Mesenchymal stem cell (in vitro differentiated cells and primary cell): ENCODE measurements around the gene SLC6A4.

ENCODE experiments used
- DNase-seq: peaks from one replicate; pipeline ENCODE4 v3.0.0-alpha.2; 2013
- H2AFZ ChIP-seq: one replicate; pipeline ENCODE4 v1.6.1; 2013; ENCODE audit warnings: low read depth, mild to moderate bottlenecking, control low read depth, inconsistent platforms, low read length, moderate library complexity
- H2AK5ac ChIP-seq: 2 replicates; pipeline ENCODE4 v1.6.1; 2013; ENCODE audit warnings: low read length, moderate library complexity, mild to moderate bottlenecking, inconsistent platforms; ENCODE audit not compliant: severe bottlenecking
- H2BK120ac ChIP-seq: one replicate; pipeline ENCODE4 v1.6.1; 2013; ENCODE audit warnings: low read depth, mild to moderate bottlenecking, inconsistent platforms, low read length, moderate library complexity
- H2BK12ac ChIP-seq, 2 experiments: one replicate each; pipeline ENCODE4 v1.6.1; 2013; ENCODE audit warnings: inconsistent platforms in 2 of 2, low read length in 2 of 2, mild to moderate bottlenecking in 2 of 2, moderate library complexity in 2 of 2, control low read depth in 1 of 2
- H2BK15ac ChIP-seq: one replicate; pipeline ENCODE4 v1.6.1; 2013; ENCODE audit warnings: mild to moderate bottlenecking, low read depth, inconsistent platforms; ENCODE audit not compliant: poor library complexity, severe bottlenecking
- H2BK5ac ChIP-seq: 2 replicates; pipeline ENCODE4 v1.6.1; 2013; ENCODE audit warnings: low read depth, mild to moderate bottlenecking, low read length, control low read depth, inconsistent platforms; ENCODE audit not compliant: poor library complexity, severe bottlenecking
- H3K14ac ChIP-seq, 2 experiments: one replicate each; pipeline ENCODE4 v1.6.1; 2013; ENCODE audit warnings: inconsistent platforms in 2 of 2, low read length in 2 of 2, control low read depth in 1 of 2, mild to moderate bottlenecking in 1 of 2, moderate library complexity in 1 of 2
- H3K18ac ChIP-seq, 2 experiments: one replicate each; pipeline ENCODE4 v1.6.1; 2013; ENCODE audit warnings: inconsistent platforms in 2 of 2, low read length in 2 of 2, control low read depth in 1 of 2, low read depth in 1 of 2, mild to moderate bottlenecking in 1 of 2
- H3K23ac ChIP-seq, 2 experiments: one replicate each; pipeline ENCODE4 v1.6.1; 2013; ENCODE audit warnings: inconsistent platforms in 2 of 2, low read length in 2 of 2, mild to moderate bottlenecking in 2 of 2, moderate library complexity in 2 of 2, control low read depth in 1 of 2
- H3K27ac ChIP-seq: 2 replicates; pipeline ENCODE4 v1.5.1; 2013; ENCODE audit warnings: mild to moderate bottlenecking, moderate library complexity, low read length, control low read depth, inconsistent platforms; ENCODE audit not compliant: poor library complexity, severe bottlenecking
- H3K27me3 ChIP-seq, 2 experiments: 2 replicates each; pipeline versions ENCODE4 v1.6.1 to v1.7.0; 2013; ENCODE audit warnings: low read length in 2 of 2, mild to moderate bottlenecking in 2 of 2, moderate library complexity in 2 of 2, control low read depth in 1 of 2, inconsistent platforms in 1 of 2; ENCODE audit not compliant: control insufficient read depth in 1 of 2, insufficient read depth in 1 of 2
- H3K36me3 ChIP-seq, 2 experiments: 2 replicates each; pipeline versions ENCODE4 v1.6.1 to v1.7.0; 2013; ENCODE audit warnings: low read length in 2 of 2, control low read depth in 1 of 2, inconsistent platforms in 1 of 2, low read depth in 1 of 2, mild to moderate bottlenecking in 1 of 2; ENCODE audit not compliant: insufficient read depth in 2 of 2, control insufficient read depth in 1 of 2
- H3K4ac ChIP-seq, 2 experiments: one replicate each; pipeline ENCODE4 v1.6.1; 2013; ENCODE audit warnings: inconsistent platforms in 2 of 2, low read length in 2 of 2, mild to moderate bottlenecking in 2 of 2, moderate library complexity in 2 of 2, control low read depth in 1 of 2, low read depth in 1 of 2
- H3K4me1 ChIP-seq: 2 replicates; pipeline ENCODE4 v1.6.1; 2013; ENCODE audit warnings: low read depth, low read length, control low read depth; ENCODE audit not compliant: control insufficient read depth, insufficient read depth
- H3K4me2 ChIP-seq: 2 replicates; pipeline ENCODE4 v1.6.1; 2013; ENCODE audit warnings: low read length, mild to moderate bottlenecking, inconsistent platforms; ENCODE audit not compliant: poor library complexity, severe bottlenecking
- H3K4me3 ChIP-seq, 2 experiments: 2 replicates each; pipeline versions ENCODE4 v1.5.1 to v1.7.0; 2013; ENCODE audit warnings: low read length in 2 of 2, mild to moderate bottlenecking in 2 of 2, control low read depth in 1 of 2, low read depth in 1 of 2; ENCODE audit not compliant: insufficient read depth in 1 of 2
- H3K79me1 ChIP-seq: replicated peaks from 2 replicates; pipeline ENCODE4 v1.6.1; 2013; ENCODE audit warnings: mild to moderate bottlenecking, control low read depth, low read length, inconsistent platforms; ENCODE audit not compliant: poor library complexity, severe bottlenecking
- H3K9ac ChIP-seq: 2 replicates; pipeline ENCODE4 v1.7.0; 2013; ENCODE audit warnings: mild to moderate bottlenecking, low read length, moderate library complexity
- H3K9me3 ChIP-seq: 2 replicates; pipeline ENCODE4 v1.7.0; 2013; ENCODE audit warnings: mild to moderate bottlenecking, low read length; ENCODE audit not compliant: control insufficient read depth
- H4K8ac ChIP-seq: one replicate; pipeline ENCODE4 v1.6.1; 2013; ENCODE audit warnings: inconsistent platforms, mild to moderate bottlenecking, low read length, moderate library complexity
- H4K91ac ChIP-seq: one replicate; pipeline ENCODE4 v1.6.1; 2013; ENCODE audit warnings: mild to moderate bottlenecking, low read length, inconsistent platforms
- WGBS: methylation state at CpG from one replicate; pipeline ENCODE4 v1.1.7; 2013; ENCODE audit warnings: mixed read lengths; 5-methylcytosine and 5-hydroxymethylcytosine counted together

SLC6A4 gene

GRCh38 chr17:30209930-30210329 is 25.6 kb downstream of the SLC6A4 start:
- H2BK12ac ChIP-seq: no peak overlapping the region
- no peak overlapping the region for H3K4ac ChIP-seq
- H3K36me3 ChIP-seq: no peaks in the 10 kb centered on the region
- H3K79me1 ChIP-seq: no peaks in the 10 kb centered on the region
- H3K18ac ChIP-seq: no peak overlapping the region
- no peak overlapping the region for H3K14ac ChIP-seq
- H2BK120ac ChIP-seq: no peak overlapping the region
- H3K4me1 ChIP-seq: no peaks in the 10 kb centered on the region
- WGBS: 91% methylated on average over 7 of the region's 7 CpGs
- H3K27me3 ChIP-seq: peaks cover 5 to 23% of the 10 kb centered on the region in 2 experiments
- no peak overlapping the region for H3K9ac ChIP-seq
- H3K23ac ChIP-seq: no peak overlapping the region
- H4K91ac ChIP-seq: no peak overlapping the region
- H3K4me3 ChIP-seq: no peak overlapping the region
- no peak overlapping the region for H2AK5ac ChIP-seq
- no peak overlapping the region for H2BK15ac ChIP-seq
- H2AFZ ChIP-seq: no peak overlapping the region
- no peak overlapping the region for H3K27ac ChIP-seq
- H3K4me2 ChIP-seq: no peak overlapping the region
- no peak for DNase-seq
- H3K9me3 ChIP-seq: no peaks in the 10 kb centered on the region
- no peak overlapping the region for H2BK5ac ChIP-seq
- H4K8ac ChIP-seq: no peak overlapping the region

- Histone ChIP-seq H3K27ac (no peak overlapping the region), H3K36me3 (no peaks in the 10 kb centered on the region), H2AFZ (no peak overlapping the region), H3K9ac (no peak overlapping the region), H3K9me3 (no peaks in the 10 kb centered on the region), H3K14ac (no peak overlapping the region), H2BK12ac (no peak overlapping the region), H3K4me2 (no peak overlapping the region), H2BK5ac (no peak overlapping the region), H2BK120ac (no peak overlapping the region), H3K18ac (no peak overlapping the region), H2AK5ac (no peak overlapping the region), H4K91ac (no peak overlapping the region), H3K79me1 (no peaks in the 10 kb centered on the region), H3K4me3 (no peak overlapping the region), H3K4ac (no peak overlapping the region), H2BK15ac (no peak overlapping the region), H3K27me3 (peaks cover 5 to 23% of the 10 kb centered on the region in 2 experiments), H4K8ac (no peak overlapping the region), H3K4me1 (no peaks in the 10 kb centered on the region), H3K23ac (no peak overlapping the region)
- WGBS: 67% methylated on average over 1 of the region's 3 CpGs
- no peak for DNase-seq
Observed at GRCh38 chr17:30208214-30208613, 27.3 kb downstream of the SLC6A4 start.

GRCh38 chr17:30207655-30208054 is 27.8 kb downstream of the SLC6A4 start:
- Histone ChIP-seq H3K14ac (no peak overlapping the region), H2BK15ac (no peak overlapping the region), H4K8ac (no peak overlapping the region), H4K91ac (no peak overlapping the region), H3K4me2 (no peak overlapping the region), H3K4ac (no peak overlapping the region), H3K23ac (no peak overlapping the region), H2BK5ac (no peak overlapping the region), H3K18ac (no peak overlapping the region), H3K27ac (no peak overlapping the region), H3K79me1 (no peaks in the 10 kb centered on the region), H2BK12ac (no peak overlapping the region), H3K4me1 (no peaks in the 10 kb centered on the region), H3K4me3 (no peak overlapping the region), H3K36me3 (no peaks in the 10 kb centered on the region), H3K9ac (no peak overlapping the region), H3K9me3 (no peaks in the 10 kb centered on the region), H2BK120ac (no peak overlapping the region), H2AK5ac (no peak overlapping the region), H3K27me3 (peaks cover 5 to 28% of the 10 kb centered on the region in 2 experiments), H2AFZ (no peak overlapping the region)
- no peak for DNase-seq
- WGBS: 94% methylated on average over 9 of the region's 9 CpGs

GRCh38 chr17:30203471-30203981 is 32.0 kb downstream of the SLC6A4 start:
- H3K23ac ChIP-seq: no peak overlapping the region
- no peak overlapping the region for H2BK15ac ChIP-seq
- no peak overlapping the region for H3K9ac ChIP-seq
- 81% methylated on average over 6 of the region's 6 CpGs for WGBS
- H3K36me3 ChIP-seq: no peaks in the 10 kb centered on the region
- no peak overlapping the region for H2BK120ac ChIP-seq
- no peak overlapping the region for H3K14ac ChIP-seq
- no peak overlapping the region for H2BK5ac ChIP-seq
- H3K79me1 ChIP-seq: no peaks in the 10 kb centered on the region
- H3K4me1 ChIP-seq: no peaks in the 10 kb centered on the region
- no peak overlapping the region for H4K8ac ChIP-seq
- H3K9me3 ChIP-seq: no peaks in the 10 kb centered on the region
- H2BK12ac ChIP-seq: no peak overlapping the region
- peaks cover 0 to 18% of the 10 kb centered on the region in 2 experiments for H3K27me3 ChIP-seq
- H3K27ac ChIP-seq: no peak overlapping the region
- H3K18ac ChIP-seq: no peak overlapping the region
- H4K91ac ChIP-seq: no peak overlapping the region
- no peak overlapping the region for H3K4me3 ChIP-seq
- H2AK5ac ChIP-seq: no peak overlapping the region
- H3K4ac ChIP-seq: no peak overlapping the region
- no peak overlapping the region for H2AFZ ChIP-seq
- no peak for DNase-seq
- no peak overlapping the region for H3K4me2 ChIP-seq
